ENCODE results near the gene BTBD9.

BTBD9 gene

GRCh38 chr6:38176797-38177751 lies 462.7 kb downstream of the BTBD9 start:
- TF ChIP-seq CTCF (IDR thresholded peaks at IDR 0.05), result no peak

- TF ChIP-seq CTCF (IDR thresholded peaks at IDR 0.05), result no peak
These were observed 463.9 kb downstream of the BTBD9 start for GRCh38 chr6:38175786-38176185.

GRCh38 chr6:38174806-38175495 lies 464.8 kb downstream of the BTBD9 start:
- TF ChIP-seq CTCF (IDR thresholded peaks at IDR 0.05), result no peak

GRCh38 chr6:38174315-38174714 lies 465.4 kb downstream of the BTBD9 start:
- TF ChIP-seq CTCF (IDR thresholded peaks at IDR 0.05), result no peak

GRCh38 chr6:38173909-38174308 lies 465.8 kb downstream of the BTBD9 start:
- TF ChIP-seq CTCF (IDR thresholded peaks at IDR 0.05), result no peak

- TF ChIP-seq CTCF (IDR thresholded peaks at IDR 0.05), result no peak
These were observed 466.9 kb downstream of the BTBD9 start for GRCh38 chr6:38172739-38173410.

GRCh38 chr6:38171997-38172738 lies 467.6 kb downstream of the BTBD9 start:
- no peak for TF ChIP-seq CTCF (IDR thresholded peaks at IDR 0.05)
